PC-3 (cell line): ENCODE results near the gene PRDX3. TPM values are rescaled to one million over a fixed set of nuclear protein-coding genes. Genes with fewer than 3 reads are reported as not detected.

Source experiments
- ATAC-seq: fragments of 200-7000 bp; cut with Tn5 transposase; 2 replicates; pipeline ENCODE4 v1.9.1; 2020; ENCODE audit warnings: mild to moderate bottlenecking, moderate library complexity
- Bru-seq: library from RNA; stranded (reverse); fragments of 400-500 nt; gene quantifications from one replicate; lab custom pipeline; 2021; lab: Mats Ljungman, UMichigan
- BruChase-seq, 2 experiments: library from RNA; stranded (reverse); fragments of 400-500 nt; gene quantifications; one replicate each; lab custom pipeline; 2021; lab: Mats Ljungman, UMichigan
- BruUV-seq: library from RNA; stranded (reverse); fragments of 400-500 nt; replicated peaks from 2 replicates; lab custom pipeline; 2021; lab: Mats Ljungman, UMichigan
- CTCF ChIA-PET: fragments of 300-600 bp; sonication (Branson Sonifier 250); formaldehyde crosslinking; loops from one replicate; lab custom pipeline; 2022; ENCODE audit warnings: antibody characterized with exemption; lab: Charles Lee
- POLR2A ChIA-PET: fragments of 300-600 bp; sonication (Branson Sonifier 250); formaldehyde crosslinking; loops from one replicate; lab custom pipeline; 2022; ENCODE audit warnings: antibody characterized with exemption; ENCODE audit not compliant: unreplicated experiment; lab: Charles Lee
- DNase-seq: peaks from one replicate; pipeline ENCODE4 v3.0.0-alpha.2; 2015
- H2AFZ ChIP-seq: fragments of 300-600 bp; sonication (generic); 2 replicates; pipeline ENCODE4 v1.6.0; 2016; ENCODE audit warnings: antibody characterized with exemption, low read length
- H3F3A ChIP-seq: fragments of 300-600 bp; sonication (generic); one replicate; pipeline ENCODE4 v1.6.0; 2017; ENCODE audit warnings: antibody characterized with exemption, low read length, control low read depth, mild to moderate bottlenecking; ENCODE audit not compliant: unreplicated experiment
- H3K27ac ChIP-seq: fragments of 300-600 bp; sonication (generic); 2 replicates; pipeline ENCODE4 v1.5.1; 2016; ENCODE audit warnings: mild to moderate bottlenecking, low read length
- H3K27me3 ChIP-seq: fragments of 300-600 bp; sonication (generic); 2 replicates; pipeline ENCODE4 v1.6.1; 2016; ENCODE audit warnings: low read length, mixed read lengths
- H3K36me3 ChIP-seq: fragments of 300-600 bp; sonication (generic); 2 replicates; pipeline ENCODE4 v1.6.1; 2016; ENCODE audit warnings: low read depth, mixed run types, low read length, mixed read lengths
- H3K4me1 ChIP-seq: fragments of 300-600 bp; sonication (generic); 2 replicates; pipeline ENCODE4 v1.5.1; 2016; ENCODE audit warnings: low read length; ENCODE audit not compliant: insufficient read depth
- H3K4me2 ChIP-seq: fragments of 300-600 bp; sonication (generic); 2 replicates; pipeline ENCODE4 v1.6.0; 2016; ENCODE audit warnings: low read length
- H3K4me3 ChIP-seq: fragments of 300-600 bp; sonication (generic); 2 replicates; pipeline ENCODE4 v1.5.1; 2016; ENCODE audit warnings: mild to moderate bottlenecking, low read length, mixed read lengths
- H3K79me2 ChIP-seq: fragments of 300-600 bp; sonication (generic); 2 replicates; pipeline ENCODE4 v1.6.1; 2017; ENCODE audit warnings: low read length, mixed read lengths
- H3K9ac ChIP-seq: fragments of 300-600 bp; sonication (generic); 2 replicates; pipeline ENCODE4 v1.6.0; 2016; ENCODE audit warnings: mild to moderate bottlenecking, low read length
- H3K9me2 ChIP-seq: fragments of 300-600 bp; sonication (generic); replicated peaks from 2 replicates; pipeline ENCODE4 v1.6.1; 2016; ENCODE audit warnings: mixed run types, low read length, mixed read lengths
- H3K9me3 ChIP-seq: fragments of 300-600 bp; sonication (generic); 2 replicates; pipeline ENCODE4 v1.6.1; 2016; ENCODE audit warnings: low read length, mixed read lengths
- H4K20me1 ChIP-seq: fragments of 300-600 bp; sonication (generic); 2 replicates; pipeline ENCODE4 v1.6.1; 2016; ENCODE audit warnings: low read length, mixed read lengths
- EZH2 ChIP-seq: fragments of 300-600 bp; sonication (generic); IDR thresholded peaks from one replicate; pipeline ENCODE4 v1.6.1; 2017; ENCODE audit warnings: antibody characterized with exemption, mild to moderate bottlenecking, low read length; ENCODE audit not compliant: unreplicated experiment
- EZH2phosphoT487 ChIP-seq: fragments of 300-600 bp; sonication (generic); IDR thresholded peaks from 2 replicates; pipeline ENCODE4 v1.6.1; 2018; ENCODE audit warnings: mild to moderate bottlenecking, antibody characterized with exemption, low read length, borderline replicate concordance
- intact Hi-C: fragments of 100-400 bp; cut with micrococcal nuclease; formaldehyde crosslinking; loops from 2 replicates; pipeline ENCODE4 v1.9.0; 2023
- long read RNA-seq: library from polyadenylated mRNA; unstranded; transcript quantifications from one replicate; pipeline ENCODE4 v2.0.0, GENCODE V29; 2021; ENCODE audit not compliant: unreplicated experiment
- total RNA-seq: library from RNA; depleted of rRNA; stranded (reverse); fragments of >200 nt; gene quantifications from 2 replicates; pipeline ENCODE4 v1.2.3, GENCODE V29; 2014; rRNA removed
- TF ChIP-seq, protein P1 (sequence below): fragments of 300-600 bp; sonication (generic); conservative IDR thresholded peaks from 2 replicates; pipeline ENCODE4 v1.5.1; 2017; ENCODE audit warnings: antibody characterized with exemption, low read depth, mild to moderate bottlenecking, low read length

The PRDX3 gene
- total RNA-seq (125 and 153 TPM in 2 replicates), Bru-seq, nascent RNA (percentile 82 among the genes with signal in this experiment), BruChase-seq, experiment 1, labeled RNA remaining after a 6-hour chase (percentile 87 among the genes with signal in this experiment), BruChase-seq, experiment 2, labeled RNA remaining after a 2-hour chase (percentile 81 among the genes with signal in this experiment)
- long read RNA-seq, transcript PRDX3-201 (7 exons, 1,591 nt): major isoform, 265 of 292 reads
- long read RNA-seq, partial matches to known transcripts: 0 of 292 reads
- long read RNA-seq, other reads (novel, unspliced or antisense): 27 of 292 reads

DNA sequence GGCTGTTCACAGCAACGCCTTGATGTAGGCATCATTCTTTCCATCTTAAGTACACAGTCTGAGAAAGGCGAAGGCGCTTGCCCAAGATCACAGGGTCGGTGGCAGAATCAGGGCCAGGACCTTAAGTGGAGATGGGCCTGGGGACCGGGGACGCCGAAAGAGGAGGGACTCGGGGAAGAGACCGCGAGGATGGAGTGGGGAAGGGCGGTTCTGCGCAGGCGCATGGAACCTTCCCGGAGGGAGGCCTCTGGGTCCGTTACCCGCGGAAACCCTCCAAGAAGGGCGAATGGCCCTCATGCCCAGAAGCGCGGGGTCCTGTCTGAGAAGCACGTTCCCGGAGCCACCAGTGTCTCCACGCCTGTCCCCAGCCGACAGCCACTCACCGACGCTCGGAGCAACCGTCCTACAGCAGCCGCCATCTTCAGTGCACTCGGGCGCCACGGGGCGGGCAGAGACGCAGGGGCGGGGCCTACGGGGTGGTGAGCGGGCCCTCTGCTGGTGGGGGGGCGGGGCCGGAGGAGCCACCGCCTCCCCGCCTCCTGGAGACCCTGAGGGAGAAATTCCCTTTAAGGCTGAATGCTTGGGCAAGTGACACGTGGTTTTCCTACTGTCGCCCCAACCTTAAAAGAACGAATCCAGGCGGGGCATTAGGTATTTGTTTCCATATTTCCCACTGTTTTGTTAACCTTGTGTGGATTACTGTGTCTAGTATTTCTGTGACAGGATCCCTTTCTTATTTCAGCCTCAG lies at the start of gene PRDX3:
TSS of gene PRDX3 (minus strand) at position 441 of the 748 bp plus-strand sequence. CDS start at position 419, 22 bp downstream.
- Histone ChIP-seq H4K20me1 (no peaks in the 10 kb centered on the region), H3K36me3 (peaks cover 10% of the 10 kb centered on the region), H3K27ac (peak within 1 kb of the TSS; percentile 39), H3K4me1 (peaks cover 14% of the 10 kb centered on the region; the same call in 1 of the 2 replicates), H3K9ac (peak within 1 kb of the TSS; percentile 85), H2AFZ (peak within 1 kb of the TSS; percentile 86), H3K9me2 (no peaks in the 10 kb centered on the region), H3F3A (no peaks in the 10 kb centered on the region), H3K4me3 (peak within 1 kb of the TSS; percentile 85), H3K9me3 (no peaks in the 10 kb centered on the region), H3K27me3 (no peaks in the 10 kb centered on the region), H3K79me2 (peaks cover 45% of the 10 kb centered on the region), H3K4me2 (peak within 1 kb of the TSS; percentile 87)
- POLR2A ChIA-PET: interaction anchor here (0.7 kb wide), 1 partner anchor 436 kb away, joined by 5 read pairs; no protein-coding TSS in a partner anchor
- peak; percentile 97 for ATAC-seq
- CTCF ChIA-PET: no interaction called here
- intact Hi-C loops: no loop called here
- TF ChIP-seq EZH2 (no peak), EZH2phosphoT487 (no peak)
- TF ChIP-seq, protein P1, sequence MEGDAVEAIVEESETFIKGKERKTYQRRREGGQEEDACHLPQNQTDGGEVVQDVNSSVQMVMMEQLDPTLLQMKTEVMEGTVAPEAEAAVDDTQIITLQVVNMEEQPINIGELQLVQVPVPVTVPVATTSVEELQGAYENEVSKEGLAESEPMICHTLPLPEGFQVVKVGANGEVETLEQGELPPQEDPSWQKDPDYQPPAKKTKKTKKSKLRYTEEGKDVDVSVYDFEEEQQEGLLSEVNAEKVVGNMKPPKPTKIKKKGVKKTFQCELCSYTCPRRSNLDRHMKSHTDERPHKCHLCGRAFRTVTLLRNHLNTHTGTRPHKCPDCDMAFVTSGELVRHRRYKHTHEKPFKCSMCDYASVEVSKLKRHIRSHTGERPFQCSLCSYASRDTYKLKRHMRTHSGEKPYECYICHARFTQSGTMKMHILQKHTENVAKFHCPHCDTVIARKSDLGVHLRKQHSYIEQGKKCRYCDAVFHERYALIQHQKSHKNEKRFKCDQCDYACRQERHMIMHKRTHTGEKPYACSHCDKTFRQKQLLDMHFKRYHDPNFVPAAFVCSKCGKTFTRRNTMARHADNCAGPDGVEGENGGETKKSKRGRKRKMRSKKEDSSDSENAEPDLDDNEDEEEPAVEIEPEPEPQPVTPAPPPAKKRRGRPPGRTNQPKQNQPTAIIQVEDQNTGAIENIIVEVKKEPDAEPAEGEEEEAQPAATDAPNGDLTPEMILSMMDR: no peak
- BruUV-seq: TSS peak; percentile 90
- peak; percentile 83 for DNase-seq

DNA sequence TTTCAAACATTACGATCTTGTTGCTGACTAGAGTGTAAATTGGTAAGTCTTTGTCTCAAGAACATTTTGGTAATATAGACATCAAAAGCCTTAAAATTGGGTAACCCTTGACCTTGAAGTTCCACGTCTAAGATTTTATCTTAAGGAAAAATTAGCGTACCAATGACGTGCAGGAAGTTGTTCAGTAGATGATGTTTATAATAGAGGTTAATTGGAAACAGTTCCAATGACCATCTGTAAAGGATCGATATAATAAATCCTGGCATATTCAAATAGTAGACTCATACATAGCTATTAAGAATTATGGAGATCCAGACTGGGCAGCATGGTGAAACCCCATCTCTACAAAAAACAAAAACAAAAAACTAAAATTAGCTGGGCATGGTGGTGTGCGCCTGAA lies 49.2 kb upstream of the PRDX3 start:
- ATAC-seq: no peak
- H3K79me2 ChIP-seq: no peaks in the 10 kb centered on the region
- H3K4me2 ChIP-seq: no peak overlapping the region
- no peak for DNase-seq
- H3K9me2 ChIP-seq: no peaks in the 10 kb centered on the region
- no peaks in the 10 kb centered on the region for H3K9me3 ChIP-seq
- H3K9ac ChIP-seq: no peak overlapping the region
- no peaks in the 10 kb centered on the region for H3K36me3 ChIP-seq
- H4K20me1 ChIP-seq: no peaks in the 10 kb centered on the region
- H3F3A ChIP-seq: no peaks in the 10 kb centered on the region
- H3K4me1 ChIP-seq: no peaks in the 10 kb centered on the region
- CTCF ChIA-PET: no interaction called here
- no peak for TF ChIP-seq EZH2
- TF ChIP-seq EZH2phosphoT487: no peak
- TF ChIP-seq, protein P1: no peak
- POLR2A ChIA-PET: no interaction called here
- no TSS peak for BruUV-seq
- intact Hi-C loops: no loop called here
- no peak overlapping the region for H2AFZ ChIP-seq
- H3K4me3 ChIP-seq: no peak overlapping the region
- H3K27ac ChIP-seq: no peak overlapping the region
- H3K27me3 ChIP-seq: no peaks in the 10 kb centered on the region
